ENCODE results near the gene CBX3.

DNA sequence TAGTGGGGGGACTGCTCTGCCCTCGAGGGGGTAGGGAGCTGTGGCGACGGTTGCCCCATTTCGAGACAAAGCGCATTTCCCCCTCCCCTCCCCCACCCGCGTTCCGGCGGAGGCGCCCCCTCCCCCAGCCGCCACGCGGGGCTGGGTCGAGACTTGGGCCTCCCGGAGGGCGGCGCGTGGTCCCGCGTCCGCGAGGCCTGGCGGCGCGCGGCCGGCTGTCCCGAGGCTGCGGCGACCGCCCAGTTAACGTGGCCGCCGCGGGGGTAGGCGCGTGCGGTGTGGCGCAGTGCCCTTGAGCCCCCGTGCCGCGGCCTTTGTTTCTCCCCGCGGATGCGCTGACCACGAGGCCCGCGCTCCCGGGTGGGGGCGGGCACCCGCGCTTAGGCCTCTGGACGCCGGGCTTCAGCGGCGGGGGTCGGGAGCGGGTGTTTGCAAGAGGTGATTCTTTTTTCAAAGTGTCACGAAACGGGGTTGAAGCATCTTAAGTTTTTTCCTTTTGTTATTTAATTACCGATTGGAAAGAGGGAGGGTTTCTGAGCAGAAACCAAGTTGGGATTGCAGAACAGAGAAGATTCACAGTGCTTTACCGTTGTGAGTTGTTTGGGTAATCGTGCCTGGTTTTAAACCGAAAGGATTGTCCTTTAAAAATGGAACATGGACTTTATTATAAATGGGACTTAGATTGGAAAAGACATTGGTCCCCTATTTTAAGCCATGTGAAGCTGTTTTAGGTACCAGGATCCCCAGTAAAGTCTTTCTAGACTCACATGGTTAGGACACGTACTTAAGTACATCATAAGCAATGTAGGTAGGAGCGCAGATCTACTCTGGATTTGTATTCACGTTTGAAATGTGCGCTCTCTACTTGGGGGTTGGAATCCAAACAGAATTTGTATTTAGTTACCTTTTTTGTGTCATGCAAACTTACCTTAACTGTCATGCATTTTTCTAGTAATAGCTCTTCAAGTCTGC lies 760 bp downstream of the CBX3 start:
- TF ChIP-seq SUZ12 (IDR thresholded peaks at IDR 0.05; ENCODE audit: extremely low read depth, insufficient read depth, insufficient read length) (no peak), ZNF274 (IDR thresholded peaks at IDR 0.05; ENCODE audit: low read depth, low read length) (no peak)

Measured in NT2/D1 (cell line).